Vagina (tissue), 2 donors: ENCODE measurements around the gene PTGDR. TPM values are rescaled to one million over a fixed set of nuclear protein-coding genes. Genes with fewer than 3 reads are reported as not detected.

Experiments
- DNase-seq, 2 donors: peaks; one replicate each; pipeline ENCODE4 v3.0.0-alpha.2; 2017; ENCODE audit errors: extremely low spot score in 2 of 2
- H3K27ac ChIP-seq: fragments of 200-600 bp; sonication (generic); one replicate; pipeline ENCODE4 v1.5.1; 2019
- H3K27me3 ChIP-seq: fragments of 200-600 bp; sonication (generic); one replicate; pipeline ENCODE4 v1.5.1; 2019
- H3K36me3 ChIP-seq, 2 donors: fragments of 200-600 bp; sonication (generic); one replicate each; pipeline ENCODE4 v1.5.1; 2017 to 2019
- H3K4me1 ChIP-seq: fragments of 200-600 bp; sonication (generic); one replicate; pipeline ENCODE4 v1.5.1; 2019
- H3K4me3 ChIP-seq, 2 donors: fragments of 200-600 bp; sonication (generic); 1 replicate in 1 of 2; 2 replicates in 1 of 2; pipeline ENCODE4 v1.5.1; 2016 to 2019
- H3K9me3 ChIP-seq: fragments of 200-600 bp; sonication (generic); one replicate; pipeline ENCODE4 v1.5.1; 2019
- CTCF ChIP-seq, 3 experiments: fragments of 450-650 bp in 2 of 3; fragments of 200-600 bp in 1 of 3; sonication (generic) in 1 of 3; IDR thresholded peaks; one replicate each; pipeline ENCODE4 v1.5.1; 2017 to 2019; ENCODE audit warnings: antibody characterized with exemption in 3 of 3, mild to moderate bottlenecking in 2 of 3, moderate library complexity in 2 of 3
- POLR2A ChIP-seq, 2 donors: fragments of 450-650 bp; IDR thresholded peaks; one replicate each; pipeline ENCODE4 v1.6.1; 2017; ENCODE audit warnings: antibody characterized with exemption in 2 of 2, mild to moderate bottlenecking in 2 of 2, moderate library complexity in 2 of 2
- POLR2AphosphoS5 ChIP-seq, 2 donors: sonication (generic); formaldehyde crosslinking; IDR thresholded peaks; one replicate each; pipeline ENCODE4 v1.9.0; 2017; ENCODE audit warnings: antibody characterized with exemption in 2 of 2, mild to moderate bottlenecking in 2 of 2, low read depth in 1 of 2; ENCODE audit not compliant: insufficient read depth in 1 of 2
- intact Hi-C: fragments of 100-400 bp; cut with DNase I; formaldehyde crosslinking; loops from one replicate; pipeline ENCODE4 v1.15.1; 2023
- total RNA-seq: library from RNA; depleted of rRNA; stranded (reverse); fragments of >200 nt; gene quantifications from one replicate; pipeline ENCODE4 v1.2.3, GENCODE V29; 2016

The PTGDR gene
- total RNA-seq = 1.2 TPM

- Histone ChIP-seq H3K36me3 (no peaks in the 10 kb centered on the region), H3K4me1 (peaks cover 37% of the 10 kb centered on the region), H3K27ac (peak within 1 kb of the TSS; percentile 37), H3K9me3 (no peaks in the 10 kb centered on the region), H3K27me3 (no peaks in the 10 kb centered on the region), H3K4me3 (peak within 1 kb of the TSS; percentile 47 to 52)
- DNase-seq = no peak
- TF ChIP-seq POLR2A (IDR thresholded peaks at IDR 0.05) (no peak), POLR2AphosphoS5 (IDR thresholded peaks at IDR 0.05; ENCODE audit: insufficient read depth in 1 of 2, low read depth in 1 of 2) (peak in 1 of 2 donors; percentile 53)
- intact Hi-C loops = loop anchor here (5.0 kb wide), 1 partner anchor 200 kb away; the partner anchor contains the start of gene NID2
Observed at GRCh38 chr14:52267501-52268278, at the start of gene PTGDR. PTGDR (plus strand) TSS chr14:52267698; CDS start chr14:52267815, 117 bp downstream.

- no peak overlapping the region for H3K4me3 ChIP-seq
- no peaks in the 10 kb centered on the region for H3K9me3 ChIP-seq
- no peak overlapping the region for H3K27ac ChIP-seq
- H3K4me1 ChIP-seq = no peaks in the 10 kb centered on the region
- intact Hi-C loops = no loop called here
- TF ChIP-seq CTCF (IDR thresholded peaks at IDR 0.05) (no peak), POLR2AphosphoS5 (IDR thresholded peaks at IDR 0.05; ENCODE audit: insufficient read depth in 1 of 2, low read depth in 1 of 2) (no peak), POLR2A (IDR thresholded peaks at IDR 0.05) (no peak)
- no peaks in the 10 kb centered on the region for H3K27me3 ChIP-seq
- no peaks in the 10 kb centered on the region for H3K36me3 ChIP-seq
- no peak for DNase-seq
Observed at GRCh38 chr14:52219488-52220084, 47.9 kb upstream of the PTGDR start.

GRCh38 chr14:52220924-52221811 lies 46.3 kb upstream of the PTGDR start:
- H3K9me3 ChIP-seq = no peaks in the 10 kb centered on the region
- peak overlapping the region in 1 of 2 donors; percentile 7 for H3K4me3 ChIP-seq
- no peaks in the 10 kb centered on the region for H3K27me3 ChIP-seq
- intact Hi-C loops = no loop called here
- no peaks in the 10 kb centered on the region for H3K4me1 ChIP-seq
- no peak for DNase-seq
- TF ChIP-seq CTCF (IDR thresholded peaks at IDR 0.05) = no peak
- TF ChIP-seq POLR2AphosphoS5 (IDR thresholded peaks at IDR 0.05; ENCODE audit: insufficient read depth in 1 of 2, low read depth in 1 of 2) = no peak
- TF ChIP-seq POLR2A (IDR thresholded peaks at IDR 0.05) = no peak
- no peak overlapping the region for H3K27ac ChIP-seq
- no peaks in the 10 kb centered on the region for H3K36me3 ChIP-seq

- no peaks in the 10 kb centered on the region for H3K36me3 ChIP-seq
- DNase-seq = no peak
- H3K4me1 ChIP-seq = no peaks in the 10 kb centered on the region
- intact Hi-C loops = no loop called here
- H3K27me3 ChIP-seq = no peaks in the 10 kb centered on the region
- no peak overlapping the region for H3K27ac ChIP-seq
- H3K4me3 ChIP-seq = no peak overlapping the region
- no peaks in the 10 kb centered on the region for H3K9me3 ChIP-seq
- TF ChIP-seq POLR2A (IDR thresholded peaks at IDR 0.05) = no peak
- no peak for TF ChIP-seq POLR2AphosphoS5 (IDR thresholded peaks at IDR 0.05; ENCODE audit: insufficient read depth in 1 of 2, low read depth in 1 of 2)
- no peak for TF ChIP-seq CTCF (IDR thresholded peaks at IDR 0.05)
Observed at GRCh38 chr14:52222901-52223300, 44.6 kb upstream of the PTGDR start.

- H3K4me1 ChIP-seq = no peaks in the 10 kb centered on the region
- no peak for TF ChIP-seq POLR2A (IDR thresholded peaks at IDR 0.05)
- TF ChIP-seq POLR2AphosphoS5 (IDR thresholded peaks at IDR 0.05; ENCODE audit: insufficient read depth in 1 of 2, low read depth in 1 of 2) = no peak
- TF ChIP-seq CTCF (IDR thresholded peaks at IDR 0.05) = no peak
- H3K9me3 ChIP-seq = no peaks in the 10 kb centered on the region
- H3K36me3 ChIP-seq = no peaks in the 10 kb centered on the region
- no peak overlapping the region for H3K27ac ChIP-seq
- no peak overlapping the region for H3K4me3 ChIP-seq
- intact Hi-C loops = no loop called here
- no peak for DNase-seq
- no peaks in the 10 kb centered on the region for H3K27me3 ChIP-seq
Observed at GRCh38 chr14:52227619-52228222, 39.8 kb upstream of the PTGDR start.
